Memory B cell (primary cell): Measurements from ENCODE around the gene POLR1A.

Source experiments
- ATAC-seq: fragments of 150-1000 bp; cut with Tn5 transposase; 2 replicates; pipeline ENCODE4 v1.10.0; 2021; ENCODE audit warnings: low read depth, mild to moderate bottlenecking, moderate library complexity
- DNase-seq, 2 donors: peaks; one replicate each; pipeline ENCODE4 v3.0.0; 2022; ENCODE audit warnings: low spot score in 2 of 2
- H3K27ac Mint-ChIP-seq: one replicate; pipeline ENCODE4 v1.8.0; 2022; ENCODE audit warnings: mild to moderate bottlenecking, moderate library complexity, mixed read lengths
- H3K27me3 Mint-ChIP-seq: one replicate; pipeline ENCODE4 v1.8.0; 2022; ENCODE audit warnings: mixed read lengths
- H3K36me3 Mint-ChIP-seq: one replicate; pipeline ENCODE4 v1.8.0; 2022; ENCODE audit warnings: mild to moderate bottlenecking, mixed read lengths
- H3K4me1 Mint-ChIP-seq: one replicate; pipeline ENCODE4 v1.8.0; 2022; ENCODE audit warnings: mixed read lengths
- H3K4me3 Mint-ChIP-seq: one replicate; pipeline ENCODE4 v1.8.0; 2022; ENCODE audit warnings: mild to moderate bottlenecking, moderate library complexity, mixed read lengths
- H3K9me3 Mint-ChIP-seq: one replicate; pipeline ENCODE4 v1.8.0; 2022; ENCODE audit warnings: mixed read lengths

Gene POLR1A

DNA sequence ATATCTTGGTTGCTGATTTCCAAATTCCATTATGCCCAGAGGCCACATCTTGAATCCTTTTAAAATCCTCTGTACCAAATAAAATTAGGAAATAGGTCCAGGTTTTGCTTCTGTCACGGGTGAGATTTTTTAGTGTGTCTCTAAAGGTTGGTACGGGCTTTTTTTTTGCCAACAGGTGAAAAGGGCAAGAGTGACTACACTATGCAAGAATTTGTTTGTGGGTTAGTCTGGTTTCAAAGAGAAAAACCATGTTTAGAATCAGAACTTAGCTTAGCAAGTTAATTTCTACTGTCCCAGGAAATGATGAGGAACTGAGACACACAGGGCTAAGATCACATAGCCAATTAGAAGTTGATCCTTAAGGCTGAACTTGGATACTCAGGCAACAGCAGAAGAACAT is 41.7 kb downstream of the POLR1A start:
- no peak overlapping the region for H3K4me3 Mint-ChIP-seq
- H3K27ac Mint-ChIP-seq, result no peak overlapping the region
- DNase-seq (no peak), ATAC-seq (no peak)
- peaks cover 13% of the 10 kb centered on the region for H3K4me1 Mint-ChIP-seq
- H3K36me3 Mint-ChIP-seq, result peaks cover 51% of the 10 kb centered on the region
- H3K27me3 Mint-ChIP-seq, result no peaks in the 10 kb centered on the region
- peaks cover 3% of the 10 kb centered on the region for H3K9me3 Mint-ChIP-seq

- ATAC-seq (no peak), DNase-seq (no peak)
- Mint-ChIP-seq H3K4me3 (no peak overlapping the region), H3K27ac (no peak overlapping the region), H3K9me3 (peaks cover 3% of the 10 kb centered on the region), H3K4me1 (peaks cover 9% of the 10 kb centered on the region), H3K36me3 (peaks cover 53% of the 10 kb centered on the region), H3K27me3 (no peaks in the 10 kb centered on the region)
Measured at GRCh38 chr2:86062043-86062442, 43.6 kb downstream of the POLR1A start.

GRCh38 chr2:86056590-86057331 is 48.9 kb downstream of the POLR1A start:
- Mint-ChIP-seq H3K9me3 (no peaks in the 10 kb centered on the region), H3K36me3 (peaks cover 38% of the 10 kb centered on the region), H3K4me3 (no peak overlapping the region), H3K27me3 (no peaks in the 10 kb centered on the region), H3K4me1 (peaks cover 4% of the 10 kb centered on the region), H3K27ac (no peak overlapping the region)
- ATAC-seq (no peak), DNase-seq (no peak)

DNA sequence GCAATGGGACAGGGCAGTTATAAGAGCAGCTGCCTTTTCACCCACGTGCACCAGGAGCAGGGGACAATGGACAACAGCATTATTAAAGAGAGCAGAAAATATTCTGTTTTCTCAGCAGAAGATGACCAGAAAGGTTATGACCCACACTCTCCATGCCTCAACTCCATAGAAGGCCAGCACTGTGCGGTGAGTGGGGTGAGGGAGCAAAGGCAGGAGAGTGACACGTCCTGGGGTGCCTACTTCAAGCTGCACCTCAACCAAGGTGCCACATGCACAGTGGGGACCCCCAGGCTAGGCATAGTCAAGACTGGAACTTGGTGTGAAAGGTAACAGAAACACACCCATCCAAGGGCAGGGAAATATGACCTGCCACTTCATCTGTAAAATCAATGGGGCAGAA is 50.4 kb downstream of the POLR1A start:
- no peak overlapping the region for H3K27ac Mint-ChIP-seq
- peaks cover 30% of the 10 kb centered on the region for H3K36me3 Mint-ChIP-seq
- H3K4me3 Mint-ChIP-seq, result no peak overlapping the region

GRCh38 chr2:86054535-86055082 is 51.1 kb downstream of the POLR1A start:
- Mint-ChIP-seq H3K4me1 (peaks cover 4% of the 10 kb centered on the region), H3K4me3 (no peak overlapping the region), H3K36me3 (peaks cover 30% of the 10 kb centered on the region), H3K27ac (no peak overlapping the region), H3K9me3 (no peaks in the 10 kb centered on the region), H3K27me3 (no peaks in the 10 kb centered on the region)
- ATAC-seq (no peak), DNase-seq (peak in 1 of 2 donors; percentile 6)

More for the DNA sequence above, 50.4 kb downstream of the POLR1A start:
- Mint-ChIP-seq H3K9me3 (no peaks in the 10 kb centered on the region), H3K4me1 (peaks cover 4% of the 10 kb centered on the region), H3K27me3 (no peaks in the 10 kb centered on the region)
- ATAC-seq (no peak), DNase-seq (no peak)

DNA sequence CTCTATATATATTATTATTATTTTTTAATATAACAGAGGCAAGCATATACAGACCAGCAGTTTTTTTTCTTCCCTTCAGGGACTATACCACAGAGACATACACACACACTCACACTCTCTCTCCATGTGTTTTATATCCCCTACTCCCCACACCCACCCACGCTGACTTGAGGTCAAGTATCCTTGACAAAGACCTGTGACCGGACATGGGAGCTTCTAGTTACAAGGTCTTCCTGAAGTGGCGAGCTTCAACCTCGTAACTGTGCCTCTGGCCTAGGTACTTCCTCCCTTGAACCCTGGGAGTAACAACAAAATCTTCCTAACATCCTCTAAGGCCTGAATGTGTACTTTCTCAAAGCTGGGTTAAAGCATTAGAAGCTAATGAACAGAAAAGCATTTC is 52.5 kb downstream of the POLR1A start:
- H3K36me3 Mint-ChIP-seq, result peaks cover 31% of the 10 kb centered on the region
- no peak overlapping the region for H3K4me3 Mint-ChIP-seq
- H3K4me1 Mint-ChIP-seq, result peaks cover 4% of the 10 kb centered on the region
- H3K27ac Mint-ChIP-seq, result no peak overlapping the region
- no peaks in the 10 kb centered on the region for H3K9me3 Mint-ChIP-seq
- ATAC-seq (no peak), DNase-seq (no peak)
- no peaks in the 10 kb centered on the region for H3K27me3 Mint-ChIP-seq

DNA sequence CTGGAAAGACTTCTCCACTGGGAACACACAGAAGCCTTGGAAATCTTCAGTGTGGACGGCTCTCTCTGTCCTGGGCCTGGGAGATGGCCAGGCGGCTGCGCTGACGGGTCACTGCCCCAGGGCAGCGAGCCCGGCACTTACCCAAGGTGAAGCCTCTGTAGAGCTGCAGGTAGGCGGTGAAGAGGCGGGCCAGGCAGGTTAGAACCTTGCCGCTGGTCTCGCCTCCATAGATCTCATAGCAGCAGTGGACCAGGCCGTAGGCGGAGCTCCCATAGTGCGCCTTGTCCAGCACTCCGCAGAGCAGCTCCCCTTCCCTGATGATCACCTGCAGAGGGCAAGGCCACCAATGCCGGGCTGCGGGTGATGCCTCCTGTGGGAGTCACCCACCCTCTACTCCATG is 53.0 kb downstream of the POLR1A start:
- Mint-ChIP-seq H3K9me3 (no peaks in the 10 kb centered on the region), H3K4me1 (peaks cover 4% of the 10 kb centered on the region), H3K36me3 (peaks cover 31% of the 10 kb centered on the region), H3K27ac (no peak overlapping the region), H3K27me3 (no peaks in the 10 kb centered on the region), H3K4me3 (no peak overlapping the region)
- DNase-seq (no peak), ATAC-seq (no peak)

- no peak overlapping the region for H3K4me3 Mint-ChIP-seq
- H3K27me3 Mint-ChIP-seq, result no peaks in the 10 kb centered on the region
- peaks cover 4% of the 10 kb centered on the region for H3K4me1 Mint-ChIP-seq
- no peak overlapping the region for H3K27ac Mint-ChIP-seq
- DNase-seq (no peak), ATAC-seq (no peak)
- peaks cover 30% of the 10 kb centered on the region for H3K36me3 Mint-ChIP-seq
- H3K9me3 Mint-ChIP-seq, result no peaks in the 10 kb centered on the region
Measured at GRCh38 chr2:86052265-86052664, 53.4 kb downstream of the POLR1A start.

DNA sequence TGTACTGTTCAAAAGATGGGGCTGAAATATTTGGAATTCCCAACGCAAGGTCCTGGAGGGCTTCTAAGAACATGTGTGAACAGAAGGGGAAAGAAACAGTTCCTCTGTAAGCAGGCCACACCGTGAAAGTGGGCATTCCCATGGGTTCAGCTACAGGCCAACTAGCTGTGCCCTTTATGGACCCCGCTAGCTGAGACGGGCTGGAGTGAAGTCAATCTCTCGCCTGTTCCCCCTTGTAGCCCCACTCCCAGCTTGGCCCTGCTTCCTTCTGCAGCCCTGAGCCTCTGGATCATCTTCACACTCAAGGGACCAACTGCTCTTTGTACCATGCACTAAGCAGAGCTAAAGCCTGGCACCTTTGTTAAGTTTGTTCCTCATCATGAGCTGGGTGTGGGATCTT is 55.4 kb downstream of the POLR1A start:
- no peaks in the 10 kb centered on the region for H3K4me1 Mint-ChIP-seq
- ATAC-seq, result no peak
- no peaks in the 10 kb centered on the region for H3K9me3 Mint-ChIP-seq
- H3K36me3 Mint-ChIP-seq, result peaks cover 40% of the 10 kb centered on the region
- no peak overlapping the region for H3K27ac Mint-ChIP-seq
- no peaks in the 10 kb centered on the region for H3K27me3 Mint-ChIP-seq
- H3K4me3 Mint-ChIP-seq, result no peak overlapping the region
- no peak for DNase-seq

DNA sequence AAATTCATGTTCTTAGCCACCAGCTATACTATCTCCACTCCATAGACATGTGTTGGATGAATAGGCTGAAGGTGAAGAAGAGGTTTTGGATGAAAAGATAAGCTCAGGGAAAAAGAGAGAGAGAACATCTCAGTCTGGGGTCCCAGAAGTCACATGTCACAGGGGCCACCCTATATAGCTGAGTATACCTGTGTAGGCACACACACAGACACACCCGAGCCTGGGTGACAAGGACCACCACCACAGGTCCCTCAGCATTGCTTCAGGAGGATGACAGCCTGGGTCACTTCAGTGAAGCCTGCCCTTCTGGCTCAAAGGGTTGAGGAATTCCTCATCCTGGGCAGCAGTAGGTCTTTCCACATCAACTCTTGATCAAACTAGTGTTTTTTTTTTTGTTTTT is 56.2 kb downstream of the POLR1A start:
- Mint-ChIP-seq H3K9me3 (no peaks in the 10 kb centered on the region), H3K4me3 (no peak overlapping the region), H3K27me3 (no peaks in the 10 kb centered on the region), H3K27ac (no peak overlapping the region), H3K4me1 (no peaks in the 10 kb centered on the region), H3K36me3 (peaks cover 47% of the 10 kb centered on the region)
- no peak for DNase-seq
- ATAC-seq, result no peak

DNA sequence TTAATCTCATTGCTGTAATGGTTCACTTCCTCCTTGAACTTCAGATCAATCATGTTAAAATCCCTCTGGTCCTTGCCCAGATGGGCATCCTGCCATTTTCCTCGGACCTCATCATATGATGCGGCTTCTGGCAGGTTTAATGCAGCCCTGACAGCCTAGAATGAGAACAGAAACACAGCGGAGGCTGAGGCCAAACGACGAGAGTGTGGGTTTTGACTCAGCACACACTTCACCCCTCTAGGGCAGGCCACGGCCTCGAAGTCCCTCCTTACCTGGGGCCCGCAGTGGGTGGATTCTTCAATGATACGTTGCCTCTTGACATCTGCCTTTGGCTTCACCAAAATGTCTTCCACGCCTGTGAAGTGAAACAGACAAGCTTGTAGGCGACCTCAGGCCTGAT is 56.8 kb downstream of the POLR1A start:
- Mint-ChIP-seq H3K4me1 (no peaks in the 10 kb centered on the region), H3K36me3 (peaks cover 44% of the 10 kb centered on the region), H3K27ac (no peak overlapping the region), H3K4me3 (no peak overlapping the region), H3K27me3 (no peaks in the 10 kb centered on the region), H3K9me3 (no peaks in the 10 kb centered on the region)
- DNase-seq, result no peak
- no peak for ATAC-seq

GRCh38 chr2:86048383-86048701 is 57.3 kb downstream of the POLR1A start:
- Mint-ChIP-seq H3K36me3 (peaks cover 40% of the 10 kb centered on the region), H3K4me1 (no peaks in the 10 kb centered on the region), H3K27ac (no peak overlapping the region), H3K4me3 (no peak overlapping the region), H3K9me3 (no peaks in the 10 kb centered on the region), H3K27me3 (no peaks in the 10 kb centered on the region)
- DNase-seq, result no peak
- no peak for ATAC-seq

- Mint-ChIP-seq H3K36me3 (peaks cover 42% of the 10 kb centered on the region), H3K27ac (no peak overlapping the region), H3K4me1 (no peaks in the 10 kb centered on the region), H3K4me3 (no peak overlapping the region), H3K27me3 (no peaks in the 10 kb centered on the region), H3K9me3 (no peaks in the 10 kb centered on the region)
- no peak for ATAC-seq
- DNase-seq, result no peak
Measured at GRCh38 chr2:86047575-86048382, 57.9 kb downstream of the POLR1A start.

DNA sequence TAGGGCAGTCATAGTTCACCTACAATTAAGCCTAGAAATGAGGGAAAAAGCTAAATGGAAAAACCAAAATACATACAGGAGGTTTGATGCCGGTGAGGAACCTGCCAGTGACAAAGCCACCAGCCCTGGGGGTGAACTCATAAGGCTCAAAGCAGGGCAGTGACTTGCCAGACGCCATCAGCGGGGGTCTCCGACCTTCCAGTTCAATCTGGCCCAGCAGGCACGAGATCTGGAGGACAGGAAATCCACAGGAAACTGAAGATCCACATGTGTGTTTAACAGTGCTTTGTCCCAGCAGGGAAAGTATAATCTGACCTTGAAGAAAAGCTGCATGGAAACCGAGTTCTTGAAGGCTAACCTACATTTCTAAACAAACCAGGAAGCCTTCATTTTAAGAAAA is 60.1 kb downstream of the POLR1A start:
- no peak for DNase-seq
- H3K4me1 Mint-ChIP-seq, result peaks cover 4% of the 10 kb centered on the region
- H3K27me3 Mint-ChIP-seq, result no peaks in the 10 kb centered on the region
- no peak overlapping the region for H3K4me3 Mint-ChIP-seq
- peaks cover 38% of the 10 kb centered on the region for H3K36me3 Mint-ChIP-seq
- no peak overlapping the region for H3K27ac Mint-ChIP-seq
- no peak for ATAC-seq
- H3K9me3 Mint-ChIP-seq, result no peaks in the 10 kb centered on the region
